SH-SY5Y (cell line): ENCODE results near the gene SGCE.

Source experiments
- GATA2 ChIP-seq: IDR thresholded peaks from 2 replicates; pipeline ENCODE4 v1.6.1; 2011; ENCODE audit warnings: mild to moderate bottlenecking, low read depth, low read length
- GATA3 ChIP-seq: IDR thresholded peaks from 2 replicates; pipeline ENCODE4 v1.6.1; 2011; ENCODE audit warnings: low read depth, mild to moderate bottlenecking, low read length, moderate library complexity

The SGCE gene

GRCh38 chr7:94666879-94667587 is 11.1 kb upstream of the SGCE start:
- TF ChIP-seq GATA3 = no peak
- no peak for TF ChIP-seq GATA2

- TF ChIP-seq GATA3 (no peak), GATA2 (no peak)
These were observed 9.5 kb upstream of the SGCE start for GRCh38 chr7:94665426-94665825.

- TF ChIP-seq GATA3 = no peak
- no peak for TF ChIP-seq GATA2
These were observed 8.1 kb upstream of the SGCE start for GRCh38 chr7:94664023-94664422.

GRCh38 chr7:94662548-94662947 is 6.6 kb upstream of the SGCE start:
- TF ChIP-seq GATA2 = no peak
- no peak for TF ChIP-seq GATA3

- TF ChIP-seq GATA2 (no peak), GATA3 (no peak)
These were observed 4.1 kb upstream of the SGCE start for GRCh38 chr7:94660006-94660405.

- no peak for TF ChIP-seq GATA3
- TF ChIP-seq GATA2 = no peak
These were observed 2.9 kb upstream of the SGCE start for GRCh38 chr7:94658826-94659225.

GRCh38 chr7:94657771-94658693 is 2.1 kb upstream of the SGCE start:
- TF ChIP-seq GATA2 = no peak
- TF ChIP-seq GATA3 = no peak

GRCh38 chr7:94656925-94657731 is 1.2 kb upstream of the SGCE start:
- TF ChIP-seq GATA2 (no peak), GATA3 (no peak)

GRCh38 chr7:94656658-94656924 is 658 bp upstream of the SGCE start:
- no peak for TF ChIP-seq GATA3
- TF ChIP-seq GATA2 = no peak

- TF ChIP-seq GATA2 = no peak
- TF ChIP-seq GATA3 = no peak
These were observed 646 bp downstream of the SGCE start for GRCh38 chr7:94655126-94655847.

GRCh38 chr7:94654783-94655125 is 1.2 kb downstream of the SGCE start:
- TF ChIP-seq GATA2 (no peak), GATA3 (no peak)

GRCh38 chr7:94650147-94651051 is 5.5 kb downstream of the SGCE start:
- TF ChIP-seq GATA2 = peak; percentile 76
- peak; percentile 87 for TF ChIP-seq GATA3

GRCh38 chr7:94649450-94649849 is 6.5 kb downstream of the SGCE start:
- no peak for TF ChIP-seq GATA3
- no peak for TF ChIP-seq GATA2

GRCh38 chr7:94648731-94649130 is 7.2 kb downstream of the SGCE start:
- TF ChIP-seq GATA3 = 0 out of 2 replicates have a peak, but pooled peaks have one; percentile 39
- TF ChIP-seq GATA2 = no peak; the same call in 1 of the 2 replicates

GRCh38 chr7:94647295-94647694 is 8.6 kb downstream of the SGCE start:
- no peak for TF ChIP-seq GATA3
- no peak for TF ChIP-seq GATA2
